Caco-2 (cell line): Measurements from ENCODE around the gene ARHGAP8. TPM values are rescaled to one million over a fixed set of nuclear protein-coding genes. Genes with fewer than 3 reads are reported as not detected.
A peak's percentile ranks its signal among the peaks of the same experiment; 100 is the strongest.

Experiments used
- BruUV-seq: library from RNA; stranded (reverse); fragments of 400-500 nt; replicated peaks from 2 replicates; lab custom pipeline; 2021; lab: Mats Ljungman, UMichigan
- CTCF ChIA-PET: fragments of 300-600 bp; sonication (Branson Sonifier 250); formaldehyde crosslinking; loops from one replicate; lab custom pipeline; 2022; ENCODE audit warnings: antibody characterized with exemption; lab: Charles Lee
- POLR2A ChIA-PET: fragments of 300-600 bp; sonication (Branson Sonifier 250); formaldehyde crosslinking; loops from one replicate; lab custom pipeline; 2022; ENCODE audit warnings: antibody characterized with exemption; lab: Charles Lee
- DNase-seq, 2 experiments: peaks; one replicate each; pipeline versions ENCODE4 v3.0.0 to v3.0.0-alpha.2; 2020 to 2022
- H3K27me3 ChIP-seq: replicated peaks from 2 replicates; pipeline ENCODE4 v1.6.0; 2011; ENCODE audit warnings: low read length; ENCODE audit not compliant: control insufficient read depth, insufficient read depth
- H3K36me3 ChIP-seq: 2 replicates; pipeline ENCODE4 v1.5.1; 2011; ENCODE audit warnings: low read length; ENCODE audit not compliant: control insufficient read depth, insufficient read depth
- H3K4me1 ChIP-seq: fragments of 250-450 bp; sonication (Bioruptor Pico); 2 replicates; pipeline ENCODE4 v1.5.1; 2020; ENCODE audit warnings: mild to moderate bottlenecking
- H3K4me3 ChIP-seq: 2 replicates; pipeline ENCODE4 v1.5.1; 2011; ENCODE audit warnings: low read depth, mild to moderate bottlenecking, control low read depth, low read length
- H3K9me3 ChIP-seq: fragments of 250-450 bp; sonication (Bioruptor Pico); 2 replicates; pipeline ENCODE4 v1.5.1; 2020; ENCODE audit warnings: mild to moderate bottlenecking, moderate library complexity
- H3K27ac Mint-ChIP-seq: one replicate; pipeline ENCODE4 v1.8.0; 2022; ENCODE audit warnings: mixed read lengths; ENCODE audit not compliant: unreplicated experiment
- H3K27me3 Mint-ChIP-seq: one replicate; pipeline ENCODE4 v1.8.0; 2022; ENCODE audit warnings: mixed read lengths; ENCODE audit not compliant: insufficient read depth, unreplicated experiment
- H3K36me3 Mint-ChIP-seq: one replicate; pipeline ENCODE4 v1.8.0; 2022; ENCODE audit warnings: mild to moderate bottlenecking, mixed read lengths; ENCODE audit not compliant: insufficient read depth, unreplicated experiment
- H3K4me1 Mint-ChIP-seq: one replicate; pipeline ENCODE4 v1.8.0; 2022; ENCODE audit warnings: low read depth, mixed read lengths; ENCODE audit not compliant: unreplicated experiment
- H3K4me3 Mint-ChIP-seq: one replicate; pipeline ENCODE4 v1.8.0; 2022; ENCODE audit warnings: mild to moderate bottlenecking, moderate library complexity, mixed read lengths; ENCODE audit not compliant: unreplicated experiment
- H3K9me3 Mint-ChIP-seq: one replicate; pipeline ENCODE4 v1.8.0; 2022; ENCODE audit warnings: mixed read lengths; ENCODE audit not compliant: unreplicated experiment
- CTCF ChIP-seq, 2 experiments: fragments of 200-600 bp in 1 of 2; IDR thresholded peaks; 1 replicate in 1 of 2; 2 replicates in 1 of 2; pipeline versions ENCODE4 v1.5.1 to v1.8.0; 2011 to 2022; ENCODE audit warnings: antibody characterized with exemption in 1 of 2, control low read depth in 1 of 2, inconsistent platforms in 1 of 2, low read depth in 1 of 2, low read length in 1 of 2, mild to moderate bottlenecking in 1 of 2, moderate library complexity in 1 of 2; ENCODE audit not compliant: insufficient read depth in 1 of 2, severe bottlenecking in 1 of 2, unreplicated experiment in 1 of 2
- intact Hi-C: fragments of 100-400 bp; cut with micrococcal nuclease; formaldehyde crosslinking; loops from one replicate; pipeline ENCODE4 v1.10.0; 2022; ENCODE audit not compliant: unreplicated experiment
- total RNA-seq: library from RNA; stranded (reverse); gene quantifications from 2 replicates; pipeline ENCODE4 v1.2.3, GENCODE V29; 2022

The ARHGAP8 gene
- total RNA-seq, 1 experiment from 2014 or later, result 81.5 TPM

- no TSS peak for BruUV-seq
- Mint-ChIP-seq H3K27me3 (no peaks in the 10 kb centered on the region), H3K4me1 (peaks cover 10% of the 10 kb centered on the region), H3K27ac (peak overlapping the region; percentile 50), H3K36me3 (peaks cover 71% of the 10 kb centered on the region), H3K4me3 (no peak overlapping the region), H3K9me3 (no peaks in the 10 kb centered on the region)
- H3K4me3 ChIP-seq, result no peak overlapping the region
- no peaks in the 10 kb centered on the region; the same call in 1 of the 2 replicates for H3K36me3 ChIP-seq
- intact Hi-C loops, result no loop called here
- H3K9me3 ChIP-seq, result no peaks in the 10 kb centered on the region
- peaks cover 31% of the 10 kb centered on the region for H3K4me1 ChIP-seq
- no peak for DNase-seq
- H3K27me3 ChIP-seq, result no peaks in the 10 kb centered on the region
- POLR2A ChIA-PET, result no interaction called here
- TF ChIP-seq CTCF (IDR thresholded peaks at IDR 0.05; ENCODE audit: insufficient read depth in 1 of 2, low read depth in 1 of 2, low read length in 1 of 2, severe bottlenecking in 1 of 2, unreplicated experiment in 1 of 2), result no peak
- CTCF ChIA-PET, result no interaction called here
These were observed 39.4 kb upstream of the ARHGAP8 start for GRCh38 chr22:44712962-44713361.

GRCh38 chr22:44714703-44715350, 37.5 kb upstream of the ARHGAP8 start:
- Histone ChIP-seq H3K4me1 (peaks cover 24% of the 10 kb centered on the region), H3K9me3 (no peaks in the 10 kb centered on the region), H3K4me3 (no peak overlapping the region), H3K27me3 (no peaks in the 10 kb centered on the region), H3K36me3 (no peaks in the 10 kb centered on the region; the same call in 1 of the 2 replicates)
- POLR2A ChIA-PET, result no interaction called here
- no peak overlapping the region for H3K27ac Mint-ChIP-seq
- H3K9me3 Mint-ChIP-seq, result no peaks in the 10 kb centered on the region
- BruUV-seq, result no TSS peak
- DNase-seq, result no peak
- no peaks in the 10 kb centered on the region for H3K27me3 Mint-ChIP-seq
- no peak overlapping the region for H3K4me3 Mint-ChIP-seq
- peaks cover 75% of the 10 kb centered on the region for H3K36me3 Mint-ChIP-seq
- TF ChIP-seq CTCF (IDR thresholded peaks at IDR 0.05; ENCODE audit: insufficient read depth in 1 of 2, low read depth in 1 of 2, low read length in 1 of 2, severe bottlenecking in 1 of 2, unreplicated experiment in 1 of 2), result no peak
- CTCF ChIA-PET, result no interaction called here
- intact Hi-C loops, result no loop called here
- peaks cover 10% of the 10 kb centered on the region for H3K4me1 Mint-ChIP-seq

- peaks cover 76% of the 10 kb centered on the region for H3K36me3 Mint-ChIP-seq
These were observed 34.0 kb upstream of the ARHGAP8 start for GRCh38 chr22:44718418-44718817.

More at GRCh38 chr22:44718418-44718817, 34.0 kb upstream of the ARHGAP8 start:
- Mint-ChIP-seq H3K9me3 (no peaks in the 10 kb centered on the region), H3K27ac (no peak overlapping the region), H3K4me3 (no peak overlapping the region), H3K4me1 (no peaks in the 10 kb centered on the region), H3K27me3 (no peaks in the 10 kb centered on the region)
- intact Hi-C loops, result no loop called here
- no peak for TF ChIP-seq CTCF (IDR thresholded peaks at IDR 0.05; ENCODE audit: insufficient read depth in 1 of 2, low read depth in 1 of 2, low read length in 1 of 2, severe bottlenecking in 1 of 2, unreplicated experiment in 1 of 2)
- ChIA-PET CTCF (no interaction called here), POLR2A (no interaction called here)
- no TSS peak for BruUV-seq
- Histone ChIP-seq H3K27me3 (no peaks in the 10 kb centered on the region), H3K4me3 (no peak overlapping the region), H3K9me3 (no peaks in the 10 kb centered on the region), H3K4me1 (peaks cover 23% of the 10 kb centered on the region), H3K36me3 (peaks cover 2% of the 10 kb centered on the region; the same call in 1 of the 2 replicates)
- DNase-seq, result no peak
